HT1080 (cell line): ENCODE data around the gene TAOK2. TPM values are rescaled to one million over a fixed set of nuclear protein-coding genes. Genes with fewer than 3 reads are reported as not detected.

Source experiments
- DNase-seq: peaks from one replicate; pipeline ENCODE4 v3.0.0-alpha.2; 2015; ENCODE audit warnings: low read depth
- total RNA-seq: library from RNA; depleted of rRNA; stranded (reverse); fragments of >200 nt; shearing (Covaris generic); gene quantifications from 2 replicates; pipeline ENCODE4 v1.2.3, GENCODE V29; 2014

The TAOK2 gene
- total RNA-seq, 1 experiment from 2014 or later = 38.4 TPM

GRCh38 chr16:29962344-29962994, 11.2 kb upstream of the TAOK2 start:
- DNase-seq = no peak

- no peak for DNase-seq
Measured at GRCh38 chr16:29963021-29963743, 10.5 kb upstream of the TAOK2 start.

GRCh38 chr16:29968205-29968604, 5.5 kb upstream of the TAOK2 start:
- no peak for DNase-seq

GRCh38 chr16:29971304-29971703, 2.4 kb upstream of the TAOK2 start:
- no peak for DNase-seq

- no peak for DNase-seq
Measured at GRCh38 chr16:29972500-29972899, 1.2 kb upstream of the TAOK2 start.

- DNase-seq = no peak
Measured at GRCh38 chr16:29972992-29973383, 680 bp upstream of the TAOK2 start.

GRCh38 chr16:29974291-29975133, 844 bp downstream of the TAOK2 start:
- no peak for DNase-seq

GRCh38 chr16:29975134-29975538, 1.5 kb downstream of the TAOK2 start:
- DNase-seq = no peak

- no peak for DNase-seq
Measured at GRCh38 chr16:29975811-29976511, 2.3 kb downstream of the TAOK2 start.

- DNase-seq = no peak
Measured at GRCh38 chr16:29977063-29977825, 3.6 kb downstream of the TAOK2 start.

- DNase-seq = no peak
Measured at GRCh38 chr16:29978081-29978480, 4.4 kb downstream of the TAOK2 start.

GRCh38 chr16:29978564-29979270, 5.0 kb downstream of the TAOK2 start:
- no peak for DNase-seq

- DNase-seq = no peak
Measured at GRCh38 chr16:29982560-29983419, 9.1 kb downstream of the TAOK2 start.

GRCh38 chr16:29983420-29984136, 9.9 kb downstream of the TAOK2 start:
- DNase-seq = no peak

GRCh38 chr16:29984137-29984763, 10.6 kb downstream of the TAOK2 start:
- DNase-seq = no peak

- DNase-seq = no peak
Measured at GRCh38 chr16:29984764-29985147, 11.1 kb downstream of the TAOK2 start.

GRCh38 chr16:29985271-29985811, 11.7 kb downstream of the TAOK2 start:
- DNase-seq = no peak

- DNase-seq = no peak
Measured at GRCh38 chr16:29986231-29986630, 12.6 kb downstream of the TAOK2 start.
